Activated CD4-positive, CD25-positive, alpha-beta regulatory T cell treated with anti-CD3 and anti-CD28 coated beads, Interleukin-2, amount 50 U/mL, for 16 hours (primary cell): ENCODE measurements around the gene KANSL3.
"Not testable (repeated sequence)": the region's sequence is repeated elsewhere in the genome, so short reads cannot be mapped to it uniquely, and the experiment has no call there.

Source experiments
- DNase-seq: peaks from one replicate; pipeline ENCODE4 v3.0.0-alpha.2; 2020; ENCODE audit warnings: low read depth, low spot score

The KANSL3 gene

DNA sequence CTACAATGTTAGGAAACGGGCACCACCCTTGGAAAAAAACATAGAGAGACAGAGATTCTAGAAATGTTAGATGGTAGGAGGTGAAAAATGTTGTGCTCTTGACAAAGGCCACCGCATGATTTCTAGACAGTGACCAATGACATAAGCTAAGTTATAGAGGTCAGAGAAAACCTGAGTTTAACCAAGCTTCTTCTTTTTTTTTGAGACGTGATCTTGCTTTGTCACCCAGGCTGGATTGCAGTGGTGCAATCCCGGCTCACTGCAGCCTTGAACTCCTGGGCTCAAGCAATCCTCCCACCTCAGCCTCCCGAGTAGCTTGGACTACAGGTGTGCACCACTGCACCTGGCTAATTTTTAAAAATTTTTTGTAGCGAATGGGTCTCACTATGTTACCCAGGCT, 17.4 kb upstream of the KANSL3 start:
- no peak for DNase-seq

DNA sequence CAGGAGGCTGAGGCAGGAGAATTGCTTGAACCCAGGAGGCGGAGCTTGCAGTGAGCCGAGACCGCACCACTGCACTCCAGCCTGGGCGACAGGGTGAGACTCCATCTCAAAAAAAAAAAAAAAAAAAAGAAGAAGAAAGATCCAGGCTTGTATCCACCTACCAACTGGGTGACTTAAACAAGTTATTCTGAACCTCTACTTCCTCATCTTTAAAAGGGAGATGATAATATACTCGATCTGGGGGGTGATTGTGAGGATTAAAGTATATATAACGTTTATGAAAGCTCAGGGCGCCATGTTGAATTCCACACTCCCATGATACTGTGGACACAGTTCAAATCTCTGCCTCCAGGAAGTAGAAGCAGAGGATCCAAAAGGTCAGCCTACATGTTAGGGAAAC, 16.7 kb upstream of the KANSL3 start:
- DNase-seq: not testable (repeated sequence)

DNA sequence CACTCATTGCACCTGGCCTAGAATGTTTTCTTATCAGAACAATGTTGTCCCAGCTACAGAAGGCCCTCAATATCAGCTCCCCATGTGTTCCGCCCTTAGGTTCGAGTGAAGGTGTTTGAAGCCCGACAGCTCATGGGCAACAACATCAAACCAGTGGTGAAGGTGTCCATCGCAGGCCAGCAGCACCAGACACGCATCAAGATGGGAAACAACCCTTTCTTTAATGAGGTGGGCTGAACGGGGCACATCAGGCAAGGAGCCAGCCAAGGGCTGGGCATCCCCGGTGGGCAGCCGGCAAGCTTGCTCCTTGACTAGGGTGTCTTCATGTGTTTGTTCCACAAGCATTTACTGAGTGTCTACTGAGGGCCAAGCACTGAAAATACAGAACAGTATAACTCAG, 13.7 kb upstream of the KANSL3 start:
- DNase-seq: no peak

DNA sequence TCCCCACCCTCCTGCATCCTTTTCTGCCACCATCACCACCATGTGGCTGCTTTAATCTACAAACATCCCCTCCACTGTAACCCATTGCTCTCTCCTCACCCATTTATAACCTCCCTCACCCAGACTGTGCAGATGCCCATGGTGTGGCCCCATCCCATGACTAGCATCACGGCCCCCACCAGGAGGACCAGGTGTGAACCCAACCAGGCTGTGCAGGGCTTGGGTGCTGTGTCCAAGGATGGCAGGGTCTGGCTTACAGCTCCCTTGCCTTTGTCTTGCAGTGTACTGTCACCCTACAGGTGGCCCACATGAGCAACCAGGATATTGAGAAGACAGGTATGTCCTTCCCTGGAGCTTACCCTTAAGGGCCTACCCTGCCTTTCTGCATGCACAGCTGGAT, 11.2 kb upstream of the KANSL3 start:
- DNase-seq: no peak

DNA sequence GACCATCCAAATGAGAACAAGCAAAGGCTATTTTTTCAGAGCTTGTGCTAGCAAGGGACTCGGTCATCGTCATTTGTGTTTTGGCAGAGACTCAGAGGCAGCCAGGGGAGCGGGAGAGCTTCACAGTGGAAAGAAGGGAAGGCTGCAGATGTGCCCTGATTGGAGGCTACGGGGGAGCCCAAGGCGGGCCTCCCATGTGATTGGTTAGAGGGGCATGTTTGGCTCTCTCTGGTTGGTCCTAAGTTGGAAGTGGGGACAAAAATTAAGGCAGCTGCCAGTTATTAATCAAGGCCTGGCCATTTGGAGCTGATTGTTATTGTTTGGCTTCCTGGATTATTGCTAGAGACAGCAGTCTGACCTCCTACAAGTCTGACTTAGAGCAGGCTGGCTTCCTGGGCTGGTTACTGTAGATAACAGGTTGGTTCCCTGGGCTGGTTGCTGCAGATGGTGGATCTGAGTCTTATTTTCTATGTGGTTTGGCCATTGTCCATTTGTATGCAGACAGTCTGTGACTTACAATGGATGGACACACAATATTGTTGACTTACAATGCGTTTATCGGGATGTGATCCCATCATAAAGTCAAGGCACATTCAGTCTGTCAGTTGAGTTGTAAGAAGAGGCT, 10.3 kb upstream of the KANSL3 start:
- no peak for DNase-seq

DNA sequence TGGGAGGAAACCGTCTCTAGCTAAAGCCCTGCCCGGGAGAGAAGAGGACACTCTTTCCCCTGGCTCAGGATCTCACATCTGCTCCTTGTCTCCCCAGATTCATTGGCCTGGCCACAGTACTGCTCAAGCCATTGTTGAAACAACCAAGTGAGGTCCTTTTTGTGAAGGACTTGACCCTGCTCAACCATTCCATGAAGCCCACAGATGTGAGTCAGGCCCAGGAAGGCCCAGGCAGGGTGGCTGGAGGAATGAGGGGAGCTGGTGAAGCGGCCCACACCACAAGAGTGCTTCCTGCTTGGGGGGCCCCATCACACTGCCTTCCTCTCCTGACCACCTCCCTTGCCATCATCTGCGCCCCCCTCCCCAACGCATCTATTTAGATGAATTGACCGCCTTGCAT, 9.6 kb upstream of the KANSL3 start:
- DNase-seq: no peak

DNA sequence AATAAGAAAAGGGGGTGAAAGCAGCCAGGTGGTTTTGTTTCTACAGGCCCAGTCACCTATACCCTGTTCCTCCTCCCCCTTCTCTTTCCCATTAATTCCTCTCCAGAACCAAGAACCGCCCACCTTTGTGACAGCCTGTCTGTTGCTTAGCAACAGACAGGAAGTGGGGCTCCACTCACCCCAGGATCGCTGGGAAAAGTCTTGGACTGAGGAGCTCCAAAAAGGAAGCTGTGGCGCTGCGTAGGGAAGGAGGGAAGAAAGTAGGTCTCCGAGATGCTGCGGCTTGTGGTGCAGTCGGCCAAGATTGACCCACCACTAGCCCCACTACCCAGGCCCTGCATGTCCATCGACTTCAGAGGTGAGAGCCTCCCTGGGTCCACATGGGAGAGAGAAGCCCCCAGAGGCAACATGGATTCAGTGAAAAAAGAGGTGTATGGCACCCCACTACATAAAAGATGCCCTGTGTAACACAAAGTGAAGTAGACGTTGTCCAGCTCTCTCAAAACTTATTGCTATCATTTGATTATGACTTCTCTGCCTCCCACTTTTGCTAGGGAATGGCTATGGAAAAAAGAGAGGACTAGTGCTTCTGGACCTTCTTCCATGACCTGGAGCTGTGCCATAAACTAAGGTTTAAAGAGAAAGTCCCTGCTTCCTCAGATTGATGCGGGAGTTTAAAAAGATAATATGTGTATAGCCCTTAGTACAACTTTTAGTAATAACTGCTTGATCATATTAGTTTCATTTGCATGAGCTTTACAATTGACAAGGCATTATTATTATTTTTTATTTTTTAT, 4.7 kb upstream of the KANSL3 start, which contains the start of gene FER1L5:
FER1L5 (plus strand) TSS at position 201 of the 797 bp plus-strand sequence; CDS start at position 274, 73 bp downstream.
- DNase-seq: no peak

DNA sequence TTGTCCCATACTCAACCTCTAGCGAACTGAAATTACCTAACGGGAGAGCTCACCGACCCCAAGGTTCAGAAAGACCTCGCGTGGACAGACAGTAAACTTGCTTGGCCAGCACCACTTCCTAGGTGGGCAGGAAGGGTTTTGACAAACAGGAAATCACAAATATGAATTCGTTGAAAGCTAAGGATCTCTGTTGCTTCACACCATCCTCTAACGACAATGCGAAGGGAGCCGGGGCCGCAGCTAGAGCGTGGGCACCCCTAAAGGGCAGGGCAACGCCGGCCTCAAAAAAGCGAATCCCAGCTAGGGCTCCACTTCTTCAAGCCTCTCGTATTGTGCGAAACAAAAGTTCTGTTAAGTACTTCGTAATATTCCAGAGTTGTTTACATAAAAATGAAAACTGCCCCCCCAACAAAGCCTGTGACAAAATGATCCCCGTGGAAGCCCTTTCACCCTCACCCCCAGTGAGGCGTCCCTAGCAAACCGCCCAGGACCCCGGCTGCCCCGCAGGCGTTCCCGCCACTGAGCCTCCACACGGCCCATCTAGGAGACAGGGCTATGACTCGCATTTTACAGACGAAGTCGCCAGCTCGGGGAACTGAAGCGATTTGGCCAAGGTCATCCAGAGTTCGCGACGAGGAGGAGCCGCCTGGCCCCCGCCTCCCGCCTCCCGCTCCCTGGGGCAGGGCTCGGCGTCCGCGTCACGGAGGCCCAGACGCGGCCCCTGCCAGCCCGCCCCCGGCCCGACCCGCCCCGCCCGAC, 548 bp downstream of the KANSL3 start:
- peak; percentile 62 for DNase-seq

DNA sequence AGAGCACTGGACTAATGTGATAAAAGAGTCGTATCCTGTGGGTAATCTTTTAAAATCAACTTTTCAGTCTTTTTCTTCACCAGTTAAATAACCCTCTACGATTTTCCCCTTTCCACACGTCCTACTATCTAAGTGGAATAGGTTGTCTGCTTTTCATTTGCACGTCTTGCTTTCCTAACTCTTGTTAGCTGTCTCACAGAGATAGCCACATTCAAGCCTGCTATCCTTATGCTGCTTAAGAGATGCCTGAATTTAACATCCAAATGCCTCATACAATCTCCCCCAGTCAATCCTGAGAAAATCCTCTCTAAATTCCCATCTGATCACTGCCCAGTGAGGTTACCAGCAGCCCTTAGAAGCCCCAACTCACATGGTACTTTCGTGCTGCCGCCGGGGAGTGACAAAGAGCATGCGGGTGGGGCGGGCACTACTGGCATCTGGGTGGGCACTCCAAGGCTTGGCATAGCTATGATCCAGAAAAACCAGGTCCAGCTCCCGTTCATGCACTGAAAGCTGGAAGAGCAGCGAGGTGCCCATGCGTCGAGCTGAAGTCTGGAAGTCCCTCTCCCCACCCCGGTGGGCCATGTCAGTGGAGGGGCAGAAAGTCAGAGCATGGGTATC, 1.5 kb downstream of the KANSL3 start:
- no peak for DNase-seq

DNA sequence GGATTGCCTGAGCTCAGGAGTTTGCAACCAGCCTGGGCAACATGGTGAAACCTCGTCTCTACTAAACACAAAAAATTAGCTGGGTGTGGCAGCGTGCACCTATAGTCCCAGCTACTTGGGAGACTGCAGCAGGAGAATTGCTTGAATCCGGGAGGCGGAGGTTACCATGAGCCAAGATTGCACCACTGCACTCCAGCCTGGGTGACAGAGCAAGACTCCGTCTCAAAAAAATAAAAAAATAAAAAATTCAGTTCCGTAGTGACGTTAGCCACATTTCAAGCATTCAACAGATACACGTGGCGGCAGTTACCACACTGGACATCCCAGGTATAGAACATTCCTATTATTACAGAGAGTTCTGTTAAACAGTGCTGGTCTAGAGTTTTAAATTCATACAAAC, 4.5 kb downstream of the KANSL3 start:
- DNase-seq: no peak

DNA sequence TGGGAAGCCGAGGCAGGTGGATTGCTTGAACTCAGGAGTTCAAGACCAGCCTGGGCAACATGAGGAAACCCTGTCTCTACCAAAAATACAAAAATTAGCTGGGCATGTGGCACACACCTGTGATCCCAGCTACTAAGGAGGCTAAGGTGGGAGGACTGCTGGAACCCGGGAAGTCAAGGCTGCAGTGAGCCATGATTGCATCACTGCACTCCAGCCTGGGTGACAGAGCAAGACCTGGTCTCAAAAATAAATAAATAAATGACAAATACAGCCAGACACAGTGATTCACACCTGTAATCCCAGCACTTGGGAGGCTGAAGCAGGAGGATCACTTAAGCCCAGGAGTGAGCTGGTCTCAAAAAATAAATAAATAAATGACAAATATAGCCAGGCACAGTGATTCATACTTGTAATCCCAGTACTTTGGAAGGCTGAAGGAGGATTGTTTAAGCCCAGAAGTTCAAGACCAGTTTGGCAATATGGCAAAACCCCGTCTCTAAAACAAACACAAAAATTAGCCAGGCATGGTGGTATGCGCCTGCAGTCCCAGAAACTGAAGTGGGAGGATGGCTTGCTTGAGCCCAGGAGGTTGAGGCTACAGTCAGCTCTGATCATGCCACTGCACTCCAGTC, 6.2 kb downstream of the KANSL3 start:
- DNase-seq: no peak

DNA sequence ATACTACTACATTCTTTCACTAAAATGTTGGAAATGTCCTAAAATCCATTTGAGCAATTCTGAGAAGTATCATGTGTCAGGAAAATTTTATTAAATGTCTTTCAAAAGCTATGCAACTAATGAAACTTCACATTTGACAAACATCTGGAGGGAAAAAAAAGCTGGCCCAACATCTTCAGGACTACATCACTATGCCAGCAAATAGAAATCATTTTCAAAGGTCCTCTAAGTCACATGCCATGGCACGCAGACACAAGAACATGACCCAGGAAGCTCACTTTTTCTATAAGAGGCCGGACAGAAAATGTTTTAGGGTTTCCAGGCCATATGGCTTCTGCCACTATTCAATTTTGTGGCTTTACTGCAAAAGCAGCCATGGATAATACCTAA, 11.6 kb downstream of the KANSL3 start:
- no peak for DNase-seq

DNA sequence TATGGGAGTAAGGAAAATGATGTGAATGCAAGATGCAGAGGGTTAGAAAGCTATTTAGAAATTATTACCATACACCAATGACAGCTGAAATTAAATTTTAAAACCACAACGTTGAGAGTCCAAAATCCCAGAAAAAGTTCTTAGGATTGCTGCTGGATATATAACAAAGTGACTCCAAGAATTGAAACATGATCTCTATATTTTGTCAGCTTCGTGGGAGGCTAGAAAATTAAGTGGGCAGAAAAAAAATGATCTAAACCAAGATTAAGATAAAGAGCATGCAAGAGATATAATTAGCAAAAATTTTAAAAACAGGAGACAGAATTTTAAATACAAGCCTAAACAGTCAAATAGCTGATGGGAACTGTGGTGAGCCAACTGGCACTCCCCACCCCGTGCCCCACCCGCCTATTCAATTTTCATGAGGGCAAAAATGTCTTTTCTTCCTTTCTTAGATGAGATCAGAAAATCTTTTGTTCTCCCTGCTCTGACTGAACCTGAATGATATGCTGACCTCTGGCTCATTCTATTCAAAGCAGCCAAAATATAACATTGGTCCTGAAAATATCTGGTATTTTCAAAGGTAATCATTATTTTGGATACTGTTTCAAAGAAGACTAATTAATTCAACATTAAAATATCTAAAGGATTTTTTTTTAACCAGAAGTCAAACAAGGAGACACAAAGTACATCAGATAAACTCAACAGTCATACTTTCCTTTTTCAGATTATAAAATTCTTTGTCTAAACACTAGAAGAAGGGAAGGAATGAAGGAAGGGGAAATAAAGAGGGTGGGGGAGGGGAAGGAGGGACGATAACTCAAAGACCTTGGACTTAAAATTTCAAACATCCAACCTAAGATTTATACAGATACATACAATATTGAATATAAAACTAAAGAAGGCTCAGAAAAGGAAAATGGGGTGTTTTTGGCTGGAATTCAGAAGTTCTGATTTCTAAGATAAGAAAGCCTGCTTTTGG, 12.2 kb downstream of the KANSL3 start:
- no peak for DNase-seq

DNA sequence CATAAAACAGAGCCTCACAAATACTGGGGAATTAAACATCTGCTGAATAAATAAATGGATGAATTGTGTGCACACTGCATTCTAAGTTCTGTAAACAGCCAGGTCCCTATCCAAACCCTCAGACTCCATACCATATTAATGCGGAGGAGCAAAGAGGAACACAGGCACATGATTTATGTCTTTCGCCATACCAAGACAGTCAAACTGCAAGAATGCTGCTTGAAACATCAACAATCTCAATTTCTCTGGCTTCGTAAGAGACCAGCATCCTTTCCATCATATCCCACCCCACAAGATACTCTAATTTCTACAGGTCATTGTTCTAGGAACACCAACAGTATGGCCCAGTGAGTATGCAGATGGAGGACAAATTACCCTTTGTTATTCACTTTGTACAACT, 15.0 kb downstream of the KANSL3 start:
- no peak for DNase-seq

DNA sequence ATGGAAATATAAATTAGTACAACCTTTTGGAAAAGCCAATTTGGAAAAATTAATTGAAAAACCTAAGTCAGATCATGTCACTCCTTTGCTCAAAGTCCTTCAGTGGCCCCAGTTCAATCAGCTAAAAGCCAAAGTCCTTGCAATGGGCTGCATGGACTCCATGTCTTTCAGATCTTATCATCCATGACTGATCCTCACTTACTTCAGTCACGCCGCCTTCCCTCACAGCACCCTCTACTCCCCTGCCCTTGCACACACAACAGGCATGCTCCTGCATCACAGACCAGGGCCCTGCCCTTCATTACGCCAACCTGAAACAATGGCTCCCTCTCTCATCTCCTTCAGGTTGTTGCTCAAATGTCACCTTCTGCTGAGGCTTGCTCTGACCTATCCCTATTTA, 15.6 kb downstream of the KANSL3 start:
- DNase-seq: no peak

DNA sequence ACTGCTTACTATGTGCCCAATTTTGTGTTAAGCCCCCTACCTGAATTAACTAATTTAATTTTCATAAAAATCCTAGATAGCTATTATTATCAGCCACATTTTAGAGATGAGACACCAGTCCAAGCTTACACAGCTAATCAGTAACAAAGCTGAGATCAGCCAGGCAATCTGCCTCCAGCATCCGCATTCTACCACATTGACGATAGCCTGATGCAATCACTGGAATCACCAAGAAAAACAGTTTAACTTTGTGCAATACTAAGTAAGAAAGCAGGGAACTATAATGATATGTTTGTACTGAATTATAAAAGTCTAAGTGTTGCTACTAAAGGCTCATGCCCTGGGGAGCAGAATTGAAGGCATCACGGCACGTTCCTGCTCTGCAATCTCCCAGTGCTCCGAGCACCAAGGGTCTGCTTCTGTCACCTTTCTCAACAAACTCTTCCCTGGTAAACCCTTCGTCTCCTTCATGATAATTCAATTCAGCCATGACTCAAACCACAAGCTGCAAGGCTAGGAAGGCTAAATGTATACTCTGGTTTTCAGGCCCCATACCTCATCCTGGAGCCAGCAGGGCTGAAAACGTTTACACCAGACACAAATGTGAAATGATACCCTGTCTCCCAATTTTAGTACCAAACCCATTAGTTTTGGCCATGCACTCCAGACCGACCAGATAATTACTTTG, 19.4 kb downstream of the KANSL3 start:
- DNase-seq: no peak

DNA sequence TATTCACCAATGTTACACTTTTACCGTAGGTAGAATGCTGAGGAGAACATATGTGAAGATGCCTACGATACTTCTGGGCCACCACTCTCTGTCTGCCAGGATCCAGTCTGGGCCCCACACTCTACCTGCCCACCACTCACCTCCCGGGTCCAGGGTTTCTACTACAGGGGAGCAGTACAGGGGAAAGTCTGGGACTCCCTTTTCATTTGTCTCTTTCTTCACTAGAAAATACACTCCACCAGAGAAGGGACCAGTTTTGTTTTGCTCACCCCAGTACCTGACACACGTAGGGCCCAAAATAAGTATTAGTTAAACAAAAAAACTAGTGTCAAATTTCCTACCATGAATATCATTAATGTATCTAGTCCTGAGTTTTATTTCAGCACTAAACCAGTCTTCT, 21.1 kb downstream of the KANSL3 start:
- no peak for DNase-seq

DNA sequence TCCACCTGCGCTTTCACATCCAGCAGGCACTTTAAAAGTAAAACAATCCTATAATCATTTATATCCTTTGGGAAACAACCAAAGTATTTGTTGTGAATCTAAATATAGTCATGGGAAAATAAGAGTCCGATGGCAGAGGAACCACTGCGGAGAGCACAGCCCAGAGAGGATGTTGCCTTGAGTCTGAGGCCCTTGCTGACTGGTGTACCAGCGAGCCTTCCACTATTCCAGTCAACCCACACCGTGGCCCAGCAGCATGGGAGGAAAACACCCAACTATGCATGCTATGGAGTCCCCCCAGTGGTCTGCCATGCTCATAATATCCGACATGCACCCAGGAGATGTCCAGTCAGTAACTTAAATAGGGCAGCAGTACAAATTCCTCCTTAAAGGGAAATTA, 21.6 kb downstream of the KANSL3 start:
- DNase-seq: no peak

DNA sequence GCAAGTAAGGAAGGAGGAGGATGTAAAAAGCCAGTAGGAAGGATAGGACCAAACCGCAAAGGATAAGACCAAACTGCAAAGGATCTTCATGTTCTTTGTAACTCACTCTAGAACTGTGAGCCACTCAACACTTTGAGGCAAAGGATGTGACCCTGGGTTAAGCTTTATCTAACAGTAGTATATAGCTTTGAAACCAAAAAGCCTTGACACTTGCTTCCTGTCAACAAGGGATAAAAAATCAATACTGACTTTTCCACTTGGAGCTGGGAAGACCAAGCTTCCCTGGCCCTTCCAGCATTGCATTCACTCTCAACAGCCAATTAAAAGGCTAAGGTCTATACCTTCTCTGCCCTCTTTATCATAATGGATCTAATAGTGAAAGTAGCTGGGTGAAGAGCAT, 22.0 kb downstream of the KANSL3 start:
- DNase-seq: no peak
